H9 (cell line): ENCODE results near the gene MRTFB. TPM values are rescaled to one million over a fixed set of nuclear protein-coding genes. Genes with fewer than 3 reads are reported as not detected.

Experiments used
- DNase-seq: peaks from one replicate; pipeline ENCODE4 v3.0.0-alpha.2; 2017
- H2AFZ ChIP-seq: one replicate; pipeline ENCODE4 v1.6.1; 2013; ENCODE audit warnings: mild to moderate bottlenecking, low read length, control low read depth, moderate library complexity
- H2AK5ac ChIP-seq: 2 replicates; pipeline ENCODE4 v1.6.1; 2013; ENCODE audit warnings: low read length, control low read depth, mixed read lengths; ENCODE audit not compliant: insufficient read length
- H2BK120ac ChIP-seq: one replicate; pipeline ENCODE4 v1.6.1; 2013; ENCODE audit warnings: low read depth, mild to moderate bottlenecking, low read length, control low read depth, inconsistent platforms; ENCODE audit not compliant: poor library complexity, severe bottlenecking
- H2BK12ac ChIP-seq: 2 replicates; pipeline ENCODE4 v1.6.1; 2013; ENCODE audit warnings: low read length, control low read depth, mixed read lengths, low read depth; ENCODE audit not compliant: insufficient read length
- H2BK15ac ChIP-seq: 2 replicates; pipeline ENCODE4 v1.6.1; 2013; ENCODE audit warnings: low read depth, low read length, control low read depth
- H2BK20ac ChIP-seq: one replicate; pipeline ENCODE4 v1.6.1; 2013; ENCODE audit warnings: low read depth, mild to moderate bottlenecking, low read length, control low read depth, inconsistent platforms; ENCODE audit not compliant: poor library complexity, severe bottlenecking
- H2BK5ac ChIP-seq: 2 replicates; pipeline ENCODE4 v1.6.1; 2013; ENCODE audit warnings: low read length, control low read depth, mixed read lengths; ENCODE audit not compliant: insufficient read length
- H3K14ac ChIP-seq: 2 replicates; pipeline ENCODE4 v1.6.1; 2013; ENCODE audit warnings: low read length, control low read depth; ENCODE audit not compliant: insufficient read depth
- H3K18ac ChIP-seq: 2 replicates; pipeline ENCODE4 v1.6.1; 2013; ENCODE audit warnings: low read depth, mild to moderate bottlenecking, mixed read lengths, low read length, control low read depth; ENCODE audit not compliant: insufficient read length
- H3K23ac ChIP-seq: 2 replicates; pipeline ENCODE4 v1.6.1; 2013; ENCODE audit warnings: low read length, control low read depth, mixed read lengths, low read depth; ENCODE audit not compliant: insufficient read length
- H3K23me2 ChIP-seq: 2 replicates; pipeline ENCODE4 v1.6.1; 2013; ENCODE audit warnings: low read depth, mild to moderate bottlenecking, mixed read lengths, low read length, control low read depth; ENCODE audit not compliant: insufficient read length, poor library complexity, severe bottlenecking
- H3K27ac ChIP-seq: 2 replicates; pipeline ENCODE4 v1.5.1; 2013; ENCODE audit warnings: low read length, control low read depth, mixed read lengths, low read depth; ENCODE audit not compliant: insufficient read length
- H3K27me3 ChIP-seq: 2 replicates; pipeline ENCODE4 v1.6.1; 2013; ENCODE audit warnings: low read length, control low read depth, inconsistent platforms; ENCODE audit not compliant: insufficient read depth
- H3K4ac ChIP-seq: 2 replicates; pipeline ENCODE4 v1.6.1; 2013; ENCODE audit warnings: low read depth, mild to moderate bottlenecking, control low read depth, inconsistent platforms, low read length, moderate library complexity
- H3K4me1 ChIP-seq: 2 replicates; pipeline ENCODE4 v1.6.1; 2013; ENCODE audit warnings: low read length, control low read depth, inconsistent platforms; ENCODE audit not compliant: insufficient read depth
- H3K4me2 ChIP-seq: 2 replicates; pipeline ENCODE4 v1.6.1; 2013; ENCODE audit warnings: low read length, control low read depth, mixed read lengths; ENCODE audit not compliant: insufficient read length, insufficient read depth
- H3K56ac ChIP-seq: 2 replicates; pipeline ENCODE4 v1.6.1; 2013; ENCODE audit warnings: low read depth, mild to moderate bottlenecking, mixed read lengths, low read length, control low read depth; ENCODE audit not compliant: insufficient read length
- H3K79me1 ChIP-seq: 2 replicates; pipeline ENCODE4 v1.6.1; 2013; ENCODE audit warnings: low read depth, mild to moderate bottlenecking, moderate library complexity, low read length, control low read depth, inconsistent platforms; ENCODE audit not compliant: insufficient read depth, poor library complexity, severe bottlenecking
- H3K79me2 ChIP-seq: 2 replicates; pipeline ENCODE4 v1.6.1; 2013; ENCODE audit warnings: low read length, control low read depth, inconsistent platforms; ENCODE audit not compliant: insufficient read depth
- H3K9ac ChIP-seq: 2 replicates; pipeline ENCODE4 v1.6.1; 2013; ENCODE audit warnings: low read length, control low read depth, mixed read lengths; ENCODE audit not compliant: insufficient read length; ENCODE audit errors: extremely low read depth
- H3K9me3 ChIP-seq: one replicate; pipeline ENCODE4 v1.6.1; 2013; ENCODE audit warnings: low read depth, low read length, inconsistent platforms; ENCODE audit not compliant: control insufficient read depth
- H3T11ph ChIP-seq: one replicate; pipeline ENCODE4 v1.6.1; 2013; ENCODE audit warnings: mild to moderate bottlenecking, low read length, control low read depth, inconsistent platforms
- H4K20me1 ChIP-seq: one replicate; pipeline ENCODE4 v1.6.1; 2013; ENCODE audit not compliant: control insufficient read depth, insufficient read length, insufficient read depth
- H4K5ac ChIP-seq: 2 replicates; pipeline ENCODE4 v1.6.1; 2013; ENCODE audit warnings: low read depth, mild to moderate bottlenecking, mixed read lengths, low read length, control low read depth; ENCODE audit not compliant: insufficient read length
- H4K8ac ChIP-seq: replicated peaks from 2 replicates; pipeline ENCODE4 v1.6.1; 2013; ENCODE audit warnings: low read length, control low read depth, mixed read lengths, low read depth; ENCODE audit not compliant: insufficient read length
- H4K91ac ChIP-seq: 2 replicates; pipeline ENCODE4 v1.6.1; 2013; ENCODE audit warnings: low read depth, mild to moderate bottlenecking, moderate library complexity, mixed read lengths, low read length, control low read depth; ENCODE audit not compliant: insufficient read length
- H3K27ac Mint-ChIP-seq, 3 experiments: 2 replicates in 2 of 3; 3 replicates in 1 of 3; pipeline ENCODE4 v1.8.0; 2020 to 2021; ENCODE audit warnings: mixed read lengths in 3 of 3, mild to moderate bottlenecking in 1 of 3, moderate library complexity in 1 of 3
- H3K27me3 Mint-ChIP-seq: 2 replicates; pipeline ENCODE4 v1.8.0; 2021; ENCODE audit warnings: low read depth, mild to moderate bottlenecking, moderate library complexity, mixed read lengths
- H3K36me3 Mint-ChIP-seq, 3 experiments: 2 replicates in 2 of 3; 3 replicates in 1 of 3; pipeline ENCODE4 v1.8.0; 2020 to 2021; ENCODE audit warnings: low read depth in 3 of 3, mixed read lengths in 3 of 3; ENCODE audit not compliant: insufficient read depth in 1 of 3
- H3K4me1 Mint-ChIP-seq, 2 experiments: 2 replicates each; pipeline ENCODE4 v1.8.0; 2020; ENCODE audit warnings: mixed read lengths in 2 of 2
- H3K4me3 Mint-ChIP-seq, 2 experiments: 2 replicates in 1 of 2; 3 replicates in 1 of 2; pipeline ENCODE4 v1.8.0; 2020 to 2021; ENCODE audit warnings: mild to moderate bottlenecking in 2 of 2, mixed read lengths in 2 of 2, moderate library complexity in 1 of 2
- H3K9me3 Mint-ChIP-seq, 2 experiments: 2 replicates in 1 of 2; 3 replicates in 1 of 2; pipeline ENCODE4 v1.8.0; 2020; ENCODE audit warnings: mild to moderate bottlenecking in 2 of 2, mixed read lengths in 2 of 2, moderate library complexity in 1 of 2
- WGBS: extraction: QIAGEN DNeasy Blood & Tissue Kit; methylation state at CpG from one replicate; pipeline ENCODE4 v1.1.7; 2013; ENCODE audit warnings: missing lambda C conversion rate, low lambda C conversion rate, mixed read lengths; ENCODE audit not compliant: insufficient read length; ENCODE audit errors: extremely low coverage; 5-methylcytosine and 5-hydroxymethylcytosine counted together
- total RNA-seq: library from RNA; stranded (reverse); gene quantifications from 2 replicates; pipeline ENCODE4 v1.2.1, GENCODE V29; 2021
- TF ChIP-seq, protein P1 (sequence below): fragments of 200-600 bp; sonication (generic); conservative IDR thresholded peaks from 3 replicates; pipeline ENCODE4 v1.8.0; 2021; ENCODE audit warnings: antibody characterized with exemption, mild to moderate bottlenecking

The MRTFB gene
- total RNA-seq, 1 experiment from 2014 or later, result 29.9 TPM

DNA sequence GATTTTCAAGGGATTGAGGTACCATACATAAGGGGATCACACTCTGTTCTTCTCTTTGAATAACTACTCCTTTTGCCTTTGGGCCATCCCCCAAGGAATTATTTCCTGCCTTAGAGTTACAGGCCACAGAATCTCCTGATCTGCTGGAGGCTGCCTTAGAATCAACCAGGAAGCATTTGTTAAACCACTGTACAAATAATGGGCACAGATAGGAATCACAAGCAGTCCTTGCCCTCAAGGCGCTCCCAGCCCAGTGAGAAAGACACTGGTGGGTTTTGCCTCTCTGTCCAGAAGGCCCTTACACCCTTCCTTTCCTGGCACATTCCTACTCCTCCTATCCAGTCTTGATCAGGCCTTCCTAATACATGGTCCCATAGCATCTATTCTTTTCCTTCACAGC lies 45.9 kb downstream of the MRTFB start:
- Histone ChIP-seq H2BK5ac (no peak overlapping the region), H2BK15ac (no peak overlapping the region), H4K91ac (no peak overlapping the region), H3K9ac (no peak overlapping the region), H3K56ac (no peak overlapping the region), H2AFZ (no peak overlapping the region), H3K23ac (no peak overlapping the region), H3K79me1 (peaks cover 4% of the 10 kb centered on the region), H3K27ac (no peak overlapping the region), H2BK20ac (no peak overlapping the region), H3K4me2 (no peak overlapping the region), H2BK120ac (no peak overlapping the region), H3K79me2 (peaks cover 2% of the 10 kb centered on the region; the same call in 1 of the 2 replicates), H3K27me3 (no peaks in the 10 kb centered on the region), H2BK12ac (no peak overlapping the region), H3K18ac (no peak overlapping the region), H3K23me2 (no peaks in the 10 kb centered on the region), H4K20me1 (no peaks in the 10 kb centered on the region), H3K14ac (no peak overlapping the region), H3K4me1 (no peaks in the 10 kb centered on the region), H3K9me3 (no peaks in the 10 kb centered on the region), H3K4ac (no peak overlapping the region), H4K5ac (no peak overlapping the region), H2AK5ac (no peak overlapping the region), H3T11ph (no peak overlapping the region), H4K8ac (no peak overlapping the region)
- no CpG with 5 or more reads among the region's 1 CpG for WGBS
- H3K9me3 Mint-ChIP-seq, result no peaks in the 10 kb centered on the region
- no peaks in the 10 kb centered on the region for H3K27me3 Mint-ChIP-seq
- H3K36me3 Mint-ChIP-seq, result peaks cover 0 to under 1% (median 0%) of the 10 kb centered on the region in 3 experiments; a peak in 2 of 7 replicates
- H3K4me1 Mint-ChIP-seq, result peaks cover 11 to 14% of the 10 kb centered on the region in 2 experiments
- no peak overlapping the region for H3K27ac Mint-ChIP-seq
- no peak for DNase-seq
- H3K4me3 Mint-ChIP-seq, result no peak overlapping the region
- TF ChIP-seq, protein P1, sequence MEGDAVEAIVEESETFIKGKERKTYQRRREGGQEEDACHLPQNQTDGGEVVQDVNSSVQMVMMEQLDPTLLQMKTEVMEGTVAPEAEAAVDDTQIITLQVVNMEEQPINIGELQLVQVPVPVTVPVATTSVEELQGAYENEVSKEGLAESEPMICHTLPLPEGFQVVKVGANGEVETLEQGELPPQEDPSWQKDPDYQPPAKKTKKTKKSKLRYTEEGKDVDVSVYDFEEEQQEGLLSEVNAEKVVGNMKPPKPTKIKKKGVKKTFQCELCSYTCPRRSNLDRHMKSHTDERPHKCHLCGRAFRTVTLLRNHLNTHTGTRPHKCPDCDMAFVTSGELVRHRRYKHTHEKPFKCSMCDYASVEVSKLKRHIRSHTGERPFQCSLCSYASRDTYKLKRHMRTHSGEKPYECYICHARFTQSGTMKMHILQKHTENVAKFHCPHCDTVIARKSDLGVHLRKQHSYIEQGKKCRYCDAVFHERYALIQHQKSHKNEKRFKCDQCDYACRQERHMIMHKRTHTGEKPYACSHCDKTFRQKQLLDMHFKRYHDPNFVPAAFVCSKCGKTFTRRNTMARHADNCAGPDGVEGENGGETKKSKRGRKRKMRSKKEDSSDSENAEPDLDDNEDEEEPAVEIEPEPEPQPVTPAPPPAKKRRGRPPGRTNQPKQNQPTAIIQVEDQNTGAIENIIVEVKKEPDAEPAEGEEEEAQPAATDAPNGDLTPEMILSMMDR, result no peak
